RWPE2 (cell line): ENCODE data around the gene PLPPR2.
"Not testable (repeated sequence)": the region's sequence is repeated elsewhere in the genome, so short reads cannot be mapped to it uniquely, and the experiment has no call there.

Source experiments
- ATAC-seq: fragments of 200-7000 bp; cut with Tn5 transposase; 3 replicates; pipeline ENCODE4 v1.9.1; 2021; ENCODE audit warnings: low read depth
- DNase-seq: peaks from one replicate; pipeline ENCODE4 v3.0.0-alpha.2; 2020; ENCODE audit warnings: low spot score
- H3K27ac ChIP-seq: fragments of 450-650 bp; 2 replicates; pipeline ENCODE4 v1.5.1; 2017; ENCODE audit warnings: mild to moderate bottlenecking; ENCODE audit not compliant: poor library complexity, severe bottlenecking
- H3K27me3 ChIP-seq: fragments of 250-450 bp; sonication (Bioruptor Pico); 2 replicates; pipeline ENCODE4 v1.5.1; 2021; ENCODE audit warnings: mild to moderate bottlenecking, moderate library complexity; ENCODE audit not compliant: insufficient read depth, poor library complexity, severe bottlenecking
- H3K36me3 ChIP-seq: fragments of 250-450 bp; sonication (Bioruptor Pico); 2 replicates; pipeline ENCODE4 v1.5.1; 2020; ENCODE audit warnings: low read depth, mild to moderate bottlenecking, moderate library complexity
- H3K4me1 ChIP-seq: fragments of 250-450 bp; sonication (Bioruptor Pico); 2 replicates; pipeline ENCODE4 v1.5.1; 2021; ENCODE audit warnings: mild to moderate bottlenecking, moderate library complexity; ENCODE audit not compliant: insufficient read depth, poor library complexity, severe bottlenecking
- H3K4me3 ChIP-seq: fragments of 250-450 bp; sonication (Bioruptor Pico); 2 replicates; pipeline ENCODE4 v1.5.1; 2021; ENCODE audit warnings: mild to moderate bottlenecking, moderate library complexity; ENCODE audit not compliant: severe bottlenecking
- H3K9me3 ChIP-seq: fragments of 250-450 bp; sonication (Bioruptor Pico); 2 replicates; pipeline ENCODE4 v1.5.1; 2021; ENCODE audit warnings: mild to moderate bottlenecking, moderate library complexity; ENCODE audit not compliant: severe bottlenecking
- TF ChIP-seq, protein P1 (sequence below): fragments of 450-650 bp; IDR thresholded peaks from one replicate; pipeline ENCODE4 v1.5.1; 2017; ENCODE audit warnings: mild to moderate bottlenecking, moderate library complexity; ENCODE audit not compliant: poor library complexity, severe bottlenecking

Gene PLPPR2

GRCh38 chr19:11339254-11340098 lies 15.8 kb upstream of the PLPPR2 start, which contains the start of gene RAB3D:
TSS of gene RAB3D (minus strand) at chr19:11339657. CDS start at chr19:11337399, 2,258 bp downstream.
- TF ChIP-seq, protein P1, sequence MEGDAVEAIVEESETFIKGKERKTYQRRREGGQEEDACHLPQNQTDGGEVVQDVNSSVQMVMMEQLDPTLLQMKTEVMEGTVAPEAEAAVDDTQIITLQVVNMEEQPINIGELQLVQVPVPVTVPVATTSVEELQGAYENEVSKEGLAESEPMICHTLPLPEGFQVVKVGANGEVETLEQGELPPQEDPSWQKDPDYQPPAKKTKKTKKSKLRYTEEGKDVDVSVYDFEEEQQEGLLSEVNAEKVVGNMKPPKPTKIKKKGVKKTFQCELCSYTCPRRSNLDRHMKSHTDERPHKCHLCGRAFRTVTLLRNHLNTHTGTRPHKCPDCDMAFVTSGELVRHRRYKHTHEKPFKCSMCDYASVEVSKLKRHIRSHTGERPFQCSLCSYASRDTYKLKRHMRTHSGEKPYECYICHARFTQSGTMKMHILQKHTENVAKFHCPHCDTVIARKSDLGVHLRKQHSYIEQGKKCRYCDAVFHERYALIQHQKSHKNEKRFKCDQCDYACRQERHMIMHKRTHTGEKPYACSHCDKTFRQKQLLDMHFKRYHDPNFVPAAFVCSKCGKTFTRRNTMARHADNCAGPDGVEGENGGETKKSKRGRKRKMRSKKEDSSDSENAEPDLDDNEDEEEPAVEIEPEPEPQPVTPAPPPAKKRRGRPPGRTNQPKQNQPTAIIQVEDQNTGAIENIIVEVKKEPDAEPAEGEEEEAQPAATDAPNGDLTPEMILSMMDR = no peak
- Histone ChIP-seq H3K27ac (peak within 1 kb of the TSS; percentile 42), H3K4me1 (peaks cover 4% of the 10 kb centered on the region), H3K4me3 (peak within 1 kb of the TSS; percentile 63), H3K27me3 (no peaks in the 10 kb centered on the region), H3K9me3 (no peaks in the 10 kb centered on the region), H3K36me3 (peaks cover 26% of the 10 kb centered on the region)
- ATAC-seq (peak; percentile 87), DNase-seq (peak; percentile 89)

DNA sequence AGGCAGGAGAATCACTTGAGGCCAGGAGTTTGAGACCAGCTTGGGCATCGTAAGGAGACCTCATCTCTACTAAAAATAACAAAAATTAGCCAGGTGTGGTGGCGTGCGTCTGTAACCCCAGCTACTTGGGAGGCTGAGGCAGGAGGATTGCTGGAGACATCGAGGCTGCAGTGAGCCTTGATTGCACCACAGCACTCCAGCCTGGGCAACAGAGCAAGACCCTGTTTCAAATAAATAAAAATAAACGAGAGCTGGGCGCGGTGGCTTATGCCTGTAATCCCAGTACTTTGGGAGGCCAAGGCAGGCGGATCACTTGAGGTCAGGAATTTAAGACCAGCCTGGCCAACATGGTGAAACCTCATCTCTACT lies 15.1 kb upstream of the PLPPR2 start:
- H3K4me1 ChIP-seq, H3K4me3 ChIP-seq, DNase-seq, ATAC-seq, H3K27me3 ChIP-seq, H3K27ac ChIP-seq, H3K9me3 ChIP-seq: not testable (repeated sequence)
- peaks cover 20% of the 10 kb centered on the region for H3K36me3 ChIP-seq

- DNase-seq (no peak), ATAC-seq (no peak)
- peaks cover 10% of the 10 kb centered on the region for H3K4me1 ChIP-seq
- no peak overlapping the region for H3K4me3 ChIP-seq
- H3K27me3 ChIP-seq = no peaks in the 10 kb centered on the region
- no peak overlapping the region for H3K27ac ChIP-seq
- H3K36me3 ChIP-seq = no peaks in the 10 kb centered on the region
- no peaks in the 10 kb centered on the region for H3K9me3 ChIP-seq
- TF ChIP-seq, protein P1 = no peak
These were observed 12.8 kb upstream of the PLPPR2 start for GRCh38 chr19:11342429-11342828.

DNA sequence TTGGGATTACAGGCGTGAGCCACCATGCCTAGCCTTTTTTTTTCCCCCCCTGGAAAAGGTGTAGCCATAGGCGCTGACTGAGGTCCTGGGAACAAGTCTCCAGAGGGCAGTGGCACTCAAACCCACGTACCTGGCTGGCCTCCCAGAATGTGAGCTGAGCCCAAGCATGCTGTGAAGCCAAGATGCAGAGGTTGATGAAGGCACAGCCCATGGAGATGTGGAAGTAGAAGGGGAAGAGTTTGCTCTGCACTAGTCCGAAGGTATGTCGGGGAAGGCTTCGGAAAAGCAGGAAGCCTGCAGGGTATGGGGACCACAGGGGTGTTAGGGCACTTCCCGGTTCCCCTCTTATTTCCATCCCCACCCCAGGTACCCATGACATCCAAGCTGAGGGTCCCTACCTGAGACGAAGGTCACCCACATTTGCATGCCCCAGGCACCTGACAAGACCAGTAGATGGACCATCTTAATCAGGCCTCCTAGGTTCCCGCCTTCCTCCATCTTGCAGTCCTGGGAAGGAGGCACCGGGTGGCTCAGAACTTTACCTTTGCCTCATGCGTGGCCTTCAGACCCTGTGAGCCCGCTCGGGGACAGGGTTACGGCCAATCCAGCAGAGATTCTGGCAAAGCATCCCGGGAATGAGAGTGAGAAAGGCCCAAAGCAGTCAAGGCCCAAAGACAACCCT lies 10.0 kb upstream of the PLPPR2 start:
- Histone ChIP-seq H3K4me1 (peaks cover 10% of the 10 kb centered on the region), H3K4me3 (peak overlapping the region; percentile 61), H3K9me3 (peaks cover 5% of the 10 kb centered on the region), H3K27ac (peak overlapping the region; percentile 44), H3K27me3 (no peaks in the 10 kb centered on the region), H3K36me3 (no peaks in the 10 kb centered on the region)
- no peak for DNase-seq
- ATAC-seq = no peak
- TF ChIP-seq, protein P1 = no peak

DNA sequence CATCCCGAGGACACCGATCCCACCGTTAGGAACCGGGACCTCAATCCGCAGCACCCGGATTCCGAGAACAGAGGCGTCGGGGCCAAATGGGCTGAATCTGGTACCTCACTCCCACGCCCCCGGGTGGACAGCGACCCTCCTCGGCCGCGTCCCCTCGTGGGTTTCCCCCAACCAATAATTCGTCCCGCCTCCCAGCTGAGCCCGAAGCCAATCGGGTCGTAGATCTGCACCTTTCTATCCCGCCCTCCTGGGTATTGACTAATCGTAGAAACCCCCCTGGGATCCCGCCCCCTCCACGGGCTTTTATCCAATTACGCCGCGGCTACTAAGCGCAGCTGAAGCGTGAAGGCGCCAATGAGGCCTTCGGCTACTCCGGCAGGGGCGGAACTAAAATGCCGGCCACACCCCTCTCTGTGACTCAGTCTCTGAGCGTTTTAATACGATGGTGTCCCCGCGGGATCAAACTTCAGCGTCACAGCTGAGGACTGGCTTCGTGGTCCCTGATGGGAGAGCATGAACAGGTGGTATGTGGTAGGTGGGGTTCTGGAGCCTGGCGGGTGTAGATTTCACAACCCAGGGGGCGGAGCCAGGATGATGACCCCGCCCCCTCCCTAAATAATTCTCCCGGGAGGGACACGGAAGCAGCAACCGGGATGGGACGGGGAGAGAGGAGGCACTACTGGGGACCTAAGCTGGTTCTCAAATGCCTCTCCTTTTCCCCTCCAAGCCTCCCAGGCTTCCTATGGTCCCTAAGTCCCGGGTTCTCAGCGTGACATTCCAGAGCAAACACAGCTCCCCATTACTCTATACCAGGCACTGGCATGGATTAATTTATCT lies 8.9 kb upstream of the PLPPR2 start, which contains the start of the genes CCDC159 and TMEM205:
TSS of gene CCDC159 (plus strand) at position 416 of the 837 bp plus-strand sequence. CDS start at position 504, 88 bp downstream.
TSS of gene TMEM205 (minus strand) at position 165 of the 837 bp plus-strand sequence. CDS start 649 bp downstream, outside the sequence.
- Histone ChIP-seq H3K4me3 (peak within 1 kb of the TSS; percentile 61), H3K4me1 (peaks cover 10% of the 10 kb centered on the region), H3K27ac (peak within 1 kb of the TSS; percentile 44), H3K9me3 (peaks cover 5% of the 10 kb centered on the region), H3K36me3 (no peaks in the 10 kb centered on the region), H3K27me3 (no peaks in the 10 kb centered on the region)
- peak; percentile 98 for DNase-seq
- ATAC-seq = peak; percentile 83
- TF ChIP-seq, protein P1 = no peak
